T-cell (primary cell): ENCODE results near the gene HJV. TPM values are rescaled to one million over a fixed set of nuclear protein-coding genes. Genes with fewer than 3 reads are reported as not detected.
A peak's percentile ranks its signal among the peaks of the same experiment; 100 is the strongest.

ENCODE experiments used
- ATAC-seq, 4 experiments: fragments of 200-7000 bp in 3 of 4; fragments of 150-1000 bp in 1 of 4; cut with Tn5 transposase; replicated peaks in 1 of 4; 1 replicate in 3 of 4; 2 replicates in 1 of 4; pipeline ENCODE4 v1.10.0; 2021; ENCODE audit warnings: moderate library complexity in 3 of 4, mild to moderate bottlenecking in 2 of 4, moderate number of reproducible peaks in 1 of 4
- CTCF ChIA-PET, 2 donors: fragments of 300-600 bp; sonication (Branson Sonifier 250); formaldehyde crosslinking; loops; one replicate each; lab custom pipeline; 2022; ENCODE audit warnings: antibody characterized with exemption in 2 of 2; lab: Charles Lee
- POLR2A ChIA-PET, 2 donors: fragments of 300-600 bp; sonication (Branson Sonifier 250); formaldehyde crosslinking; loops; one replicate each; lab custom pipeline; 2022; ENCODE audit warnings: antibody characterized with exemption in 2 of 2; lab: Charles Lee
- DNase-seq, 35 experiments: peaks; one replicate each; pipeline versions ENCODE4 v3.0.0 to v3.0.0-alpha.2; 2013 to 2023
- H3K27ac ChIP-seq: one replicate; pipeline ENCODE4 v1.5.1; 2013; ENCODE audit warnings: low read length
- H3K27me3 ChIP-seq, 2 experiments: replicated peaks in 1 of 2; 1 replicate in 1 of 2; 2 replicates in 1 of 2; pipeline versions ENCODE4 v1.6.1 to v1.7.0; 2013; ENCODE audit warnings: low read length in 1 of 2, mixed read lengths in 1 of 2; ENCODE audit not compliant: control insufficient read depth in 2 of 2, insufficient read depth in 2 of 2; ENCODE audit errors: extremely low read depth in 1 of 2
- H3K36me3 ChIP-seq, 2 donors: 1 replicate in 1 of 2; 2 replicates in 1 of 2; pipeline versions ENCODE4 v1.6.1 to v1.7.0; 2013; ENCODE audit warnings: low read length in 1 of 2; ENCODE audit not compliant: control insufficient read depth in 2 of 2, insufficient read depth in 1 of 2; ENCODE audit errors: extremely low read depth in 1 of 2
- H3K4me1 ChIP-seq, 2 experiments: 1 replicate in 1 of 2; 2 replicates in 1 of 2; pipeline versions ENCODE4 v1.6.1 to v1.7.0; 2013; ENCODE audit warnings: low read length in 2 of 2, mixed read lengths in 1 of 2; ENCODE audit not compliant: insufficient read depth in 2 of 2, control insufficient read depth in 1 of 2; ENCODE audit errors: extremely low read depth in 1 of 2
- H3K4me3 ChIP-seq, 2 donors: 1 replicate in 1 of 2; 2 replicates in 1 of 2; pipeline versions ENCODE4 v1.5.1 to v1.7.0; 2013; ENCODE audit warnings: mild to moderate bottlenecking in 2 of 2, low read length in 1 of 2, moderate library complexity in 1 of 2; ENCODE audit not compliant: control insufficient read depth in 1 of 2; ENCODE audit errors: extremely low read depth in 1 of 2
- H3K9me3 ChIP-seq: 2 replicates; pipeline ENCODE4 v1.7.0; 2013
- H3K27ac Mint-ChIP-seq, 2 donors: one replicate each; pipeline ENCODE4 v1.8.0; 2020 to 2021; ENCODE audit warnings: mild to moderate bottlenecking in 2 of 2, mixed read lengths in 2 of 2
- H3K27me3 Mint-ChIP-seq, 2 donors: one replicate each; pipeline ENCODE4 v1.8.0; 2021 to 2022; ENCODE audit warnings: mixed read lengths in 2 of 2
- H3K36me3 Mint-ChIP-seq: one replicate; pipeline ENCODE4 v1.8.0; 2021; ENCODE audit warnings: mixed read lengths
- H3K4me1 Mint-ChIP-seq, 3 donors: one replicate each; pipeline ENCODE4 v1.8.0; 2020 to 2022; ENCODE audit warnings: mixed read lengths in 3 of 3, mild to moderate bottlenecking in 1 of 3
- H3K4me3 Mint-ChIP-seq, 3 donors: one replicate each; pipeline ENCODE4 v1.8.0; 2020 to 2022; ENCODE audit warnings: mild to moderate bottlenecking in 3 of 3, mixed read lengths in 3 of 3, moderate library complexity in 3 of 3
- H3K9me3 Mint-ChIP-seq, 3 donors: one replicate each; pipeline ENCODE4 v1.8.0; 2020 to 2022; ENCODE audit warnings: mixed read lengths in 3 of 3
- WGBS: methylation state at CpG from one replicate; pipeline ENCODE4 v1.1.5; 2013; ENCODE audit warnings: missing lambda C conversion rate; ENCODE audit not compliant: insufficient coverage; 5-methylcytosine and 5-hydroxymethylcytosine counted together
- total RNA-seq, 35 experiments: library from RNA in 6 of 35; stranded (reverse) in 6 of 35; fragments of 120-200 nt in 1 of 35; gene quantifications; one replicate each; pipeline versions ENCODE4 v1.2.1 to v1.2.4 and lab custom pipeline; 2013 to 2026

Gene HJV
- total RNA-seq, 5 donors from 2014 or later (not counting 1 experiment from before 2014, with no cell fraction given), result not detected

DNA sequence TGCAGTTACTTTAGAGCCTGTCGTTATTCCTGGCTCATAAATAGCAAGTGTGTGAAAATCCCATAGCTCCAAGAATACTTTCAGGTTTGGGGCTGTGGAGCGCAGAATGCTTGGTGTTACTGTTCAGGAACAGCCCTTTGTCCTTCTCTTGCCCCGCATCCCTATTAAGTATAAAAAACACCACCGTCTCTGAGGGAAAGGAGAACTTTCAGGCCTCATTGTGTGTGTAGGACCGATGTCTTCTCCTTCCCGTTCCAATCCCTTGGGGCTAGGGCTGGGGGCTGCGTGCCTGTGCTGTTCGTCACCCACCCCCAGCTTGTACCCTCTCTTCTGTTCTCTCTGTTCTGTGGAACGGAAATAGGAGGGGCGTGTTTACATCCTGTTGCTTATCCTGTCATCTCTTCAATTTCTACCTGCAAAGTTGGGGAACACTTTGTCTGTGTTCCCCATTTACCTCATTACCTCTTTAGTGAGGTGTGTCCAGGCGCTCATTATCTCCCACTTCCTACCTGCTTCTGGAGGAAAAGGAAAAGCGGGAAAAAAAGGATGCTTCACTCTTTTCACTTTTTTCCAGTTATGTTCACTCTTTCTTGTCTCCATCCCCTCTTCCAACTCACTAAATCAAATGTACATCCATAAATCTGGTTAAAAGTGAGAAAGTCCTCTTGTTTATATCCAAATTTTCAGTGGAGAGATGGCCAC lies 24.4 kb downstream of the HJV start:
- Histone ChIP-seq H3K4me1 (peaks cover 48 to 52% of the 10 kb centered on the region in 2 experiments), H3K36me3 (peaks cover 8 to 33% of the 10 kb centered on the region in 2 donors), H3K9me3 (no peaks in the 10 kb centered on the region), H3K27ac (peak overlapping the region; percentile 82), H3K27me3 (no peaks in the 10 kb centered on the region), H3K4me3 (peak overlapping the region; percentile 83 to 100)
- Mint-ChIP-seq H3K27ac (peak overlapping the region; percentile 98 to 99), H3K4me3 (peak overlapping the region; percentile 96 to 98 (median 98)), H3K36me3 (peaks cover 42% of the 10 kb centered on the region), H3K9me3 (no peaks in the 10 kb centered on the region), H3K27me3 (no peaks in the 10 kb centered on the region), H3K4me1 (peaks cover 65 to 71% (median 69%) of the 10 kb centered on the region in 3 donors)
- ATAC-seq (peak; percentile 70 to 75 (median 72)), DNase-seq (peak in 34 of 35 experiments; percentile 39 to 88 (median 65))
- no CpG with 5 or more reads among the region's 12 CpGs for WGBS
- ChIA-PET POLR2A (interaction anchor here (0.5 to 2.5 kb wide), 7 partner anchors 8 to 138 kb away, joined by 3 to 15 read pairs (median 7); partner anchors contain the start of gene PIAS3 (in 1 of the 2)), CTCF (interaction anchor here in 1 of 2 donors (1.0 to 9.6 kb wide), 5 partner anchors 10 to 152 kb away, joined by 3 to 93 read pairs (median 5); partner anchors contain the start of gene NUDT17)

DNA sequence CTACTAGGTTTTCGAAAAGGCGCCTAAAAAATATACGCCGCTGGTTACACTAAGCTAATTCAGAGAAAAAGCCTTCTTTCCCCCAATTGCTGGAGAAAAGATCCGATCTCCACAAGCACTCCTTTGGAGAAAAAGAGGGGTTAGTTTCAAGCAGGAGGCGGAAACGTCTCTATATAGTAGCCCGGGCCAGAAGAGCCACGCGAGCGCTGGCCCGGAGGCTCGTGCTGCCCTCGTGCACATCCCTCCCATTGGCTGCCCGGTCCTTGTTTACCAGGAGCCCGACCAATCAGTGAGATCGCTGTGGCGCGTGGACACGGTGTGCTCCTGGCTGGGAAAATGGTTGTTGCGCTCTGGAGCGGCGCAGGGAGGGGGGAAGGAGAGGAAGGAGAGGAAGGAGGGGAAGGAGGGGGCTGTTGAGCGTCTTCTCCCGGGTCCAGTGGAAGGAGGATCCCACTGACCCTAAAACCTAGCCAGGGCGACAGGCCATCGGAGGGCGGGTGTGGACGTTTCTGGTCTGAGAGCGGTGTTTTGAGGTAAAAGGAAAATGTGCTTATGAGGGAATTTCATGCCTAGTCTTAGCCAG lies 25.0 kb downstream of the HJV start, which contains the start of gene TXNIP:
TXNIP (minus strand) TSS at position 147 of the 583 bp plus-strand sequence. CDS start 313 bp downstream, outside the sequence.
- ChIA-PET POLR2A (interaction anchor here (0.5 to 2.5 kb wide), 15 partner anchors 9 to 715 kb away, joined by 3 to 15 read pairs (median 4); partner anchors contain the start of genes ANKRD34A (in 2 of the 2), POLR3GL (in 2 of the 2), LIX1L (in 1 of the 2) and RNF115 (in 1 of the 2)), CTCF (interaction anchor here in 1 of 2 donors (1.0 to 9.6 kb wide), 6 partner anchors 10 to 151 kb away, joined by 3 to 93 read pairs (median 4); partner anchors contain the start of gene NUDT17)
- Histone ChIP-seq H3K36me3 (peaks cover 8 to 36% of the 10 kb centered on the region in 2 donors), H3K27me3 (no peaks in the 10 kb centered on the region), H3K4me1 (peaks cover 47 to 50% of the 10 kb centered on the region in 2 experiments), H3K9me3 (no peaks in the 10 kb centered on the region), H3K27ac (peak within 1 kb of the TSS; percentile 82), H3K4me3 (peak within 1 kb of the TSS; percentile 83 to 100)
- Mint-ChIP-seq H3K36me3 (peaks cover 47% of the 10 kb centered on the region), H3K27me3 (no peaks in the 10 kb centered on the region), H3K27ac (peak within 1 kb of the TSS; percentile 98 to 99), H3K9me3 (no peaks in the 10 kb centered on the region), H3K4me1 (peaks cover 65 to 71% (median 69%) of the 10 kb centered on the region in 3 donors), H3K4me3 (peak within 1 kb of the TSS; percentile 96 to 98 (median 98))
- ATAC-seq (peak; percentile 82 to 86 (median 82)), DNase-seq (peak; percentile 77 to 99 (median 94))
- WGBS, result 0% methylated on average over 18 of the region's 30 CpGs

DNA sequence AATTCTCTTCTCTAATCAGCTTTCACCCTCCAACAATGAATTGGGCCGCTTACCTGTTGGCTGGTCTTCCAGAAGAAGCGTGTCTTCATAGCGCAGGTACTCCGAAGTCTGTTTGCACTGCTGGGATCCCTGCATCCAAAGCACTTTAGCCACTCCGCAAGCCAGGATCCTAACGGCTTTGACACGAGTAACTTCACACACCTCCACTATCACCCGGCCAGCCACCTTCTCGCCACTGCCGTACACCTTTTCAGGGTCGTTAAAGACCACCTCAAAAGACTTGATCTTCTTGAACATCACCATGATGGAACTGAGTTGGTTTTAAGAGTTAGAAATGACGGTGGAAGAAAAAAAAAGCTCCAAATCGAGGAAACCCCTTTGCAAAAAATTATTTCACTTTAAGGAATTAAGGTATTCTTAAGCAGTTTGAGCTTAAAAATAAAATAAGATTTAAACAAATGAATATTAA lies 25.5 kb downstream of the HJV start:
- Histone ChIP-seq H3K4me3 (peak overlapping the region; percentile 83 to 100), H3K27ac (peak overlapping the region; percentile 82), H3K27me3 (no peaks in the 10 kb centered on the region), H3K36me3 (peaks cover 8 to 36% of the 10 kb centered on the region in 2 donors), H3K4me1 (peaks cover 44 to 46% of the 10 kb centered on the region in 2 experiments), H3K9me3 (no peaks in the 10 kb centered on the region)
- no peak for DNase-seq
- ChIA-PET POLR2A (interaction anchor here (0.5 to 2.5 kb wide), 14 partner anchors 9 to 715 kb away, joined by 3 to 15 read pairs (median 4); partner anchors contain the start of genes ANKRD34A (in 2 of the 2), POLR3GL (in 2 of the 2), LIX1L (in 1 of the 2) and RNF115 (in 1 of the 2)), CTCF (interaction anchor here in 1 of 2 donors (1.0 to 9.6 kb wide), 5 partner anchors 10 to 151 kb away, joined by 3 to 93 read pairs (median 4); partner anchors contain the start of gene NUDT17)
- WGBS, result 0% methylated on average over 1 of the region's 13 CpGs
- H3K4me1 Mint-ChIP-seq, result peaks cover 65 to 71% (median 70%) of the 10 kb centered on the region in 3 donors
- H3K4me3 Mint-ChIP-seq, result peak overlapping the region; percentile 96 to 98 (median 98)
- H3K27me3 Mint-ChIP-seq, result no peaks in the 10 kb centered on the region
- no peak for ATAC-seq
- peaks cover 48% of the 10 kb centered on the region for H3K36me3 Mint-ChIP-seq
- H3K27ac Mint-ChIP-seq, result peak overlapping the region; percentile 98 to 99
- no peaks in the 10 kb centered on the region for H3K9me3 Mint-ChIP-seq

DNA sequence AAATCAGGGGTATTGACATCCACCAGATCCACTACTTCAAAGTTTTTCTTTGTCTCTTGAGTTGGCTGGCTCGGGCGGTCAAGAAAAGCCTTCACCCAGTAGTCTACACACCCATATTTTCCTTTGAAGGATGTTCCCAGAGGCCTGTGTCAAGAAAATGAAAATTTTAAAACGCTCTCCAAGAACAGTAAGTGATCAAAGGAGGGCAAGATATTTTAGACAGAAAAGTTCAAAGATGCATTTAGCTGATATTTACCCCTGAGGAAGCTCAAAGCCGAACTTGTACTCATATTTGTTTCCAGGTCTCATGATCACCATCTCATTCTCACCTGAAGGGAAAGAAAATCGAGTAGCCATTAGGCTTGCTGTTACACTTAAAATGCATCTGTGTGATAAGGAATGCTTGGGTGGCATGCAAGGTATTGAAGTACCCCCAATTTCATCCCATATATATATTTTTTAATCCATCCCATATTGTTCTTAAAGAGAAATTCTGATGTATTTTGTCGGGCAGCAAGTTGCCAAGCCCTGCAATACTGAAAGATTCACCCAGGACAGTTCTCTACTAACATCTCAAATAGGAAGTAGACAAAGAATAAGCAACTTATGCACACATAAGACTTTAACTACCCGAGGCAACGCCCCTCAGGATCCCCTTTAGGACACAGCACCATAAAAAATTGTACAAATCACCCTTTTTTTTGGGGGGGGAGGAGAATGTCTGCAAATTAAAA lies 26.2 kb downstream of the HJV start:
- no CpG with 5 or more reads among the region's 8 CpGs for WGBS
- no peaks in the 10 kb centered on the region for H3K9me3 Mint-ChIP-seq

DNA sequence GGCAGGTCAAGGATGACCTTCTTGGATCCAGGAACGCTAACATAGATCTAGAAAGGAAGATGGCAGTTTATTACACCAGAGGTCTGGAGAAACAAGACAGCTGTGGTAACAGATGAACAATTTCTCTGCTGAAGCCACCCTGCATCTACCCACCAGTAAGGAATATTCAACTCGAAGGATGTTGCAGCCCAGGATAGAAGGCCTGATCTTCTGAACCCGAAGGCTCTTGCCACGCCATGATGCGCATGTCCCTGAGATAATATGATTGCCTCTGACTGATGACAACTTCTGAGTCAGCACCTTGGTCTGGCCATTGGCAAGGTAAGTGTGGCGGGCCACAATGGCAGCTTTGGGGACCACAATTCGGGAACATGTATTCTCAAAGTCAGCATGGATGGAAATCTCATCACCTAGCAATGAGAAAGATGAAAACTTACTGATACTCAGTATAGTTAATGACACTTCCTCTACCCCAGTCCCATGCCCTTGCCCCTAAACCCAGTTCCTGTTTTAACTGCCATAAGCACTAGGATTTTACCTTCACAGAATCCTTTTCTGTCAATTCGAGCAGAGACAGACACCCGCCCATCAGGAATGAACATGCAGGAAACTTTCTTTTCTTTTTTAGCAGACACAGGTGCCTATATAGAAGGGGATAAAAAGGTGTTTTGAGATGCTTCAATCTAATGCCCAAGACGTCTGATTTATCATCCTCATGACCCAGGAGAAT lies 27.0 kb downstream of the HJV start:
- Histone ChIP-seq H3K9me3 (no peaks in the 10 kb centered on the region), H3K4me3 (peak overlapping the region; percentile 83 to 100), H3K27me3 (no peaks in the 10 kb centered on the region), H3K4me1 (peaks cover 35 to 37% of the 10 kb centered on the region in 2 experiments), H3K36me3 (peaks cover 8 to 36% of the 10 kb centered on the region in 2 donors), H3K27ac (peak overlapping the region; percentile 82)
- WGBS, result 17% methylated on average over 7 of the region's 10 CpGs
- POLR2A ChIA-PET, result interaction anchor here (0.5 to 2.5 kb wide), 5 partner anchors 12 to 36 kb away, joined by 3 to 15 read pairs (median 10); no protein-coding TSS in a partner anchor
- DNase-seq (peak in 1 of 35 experiments; percentile 42), ATAC-seq (no peak)
- H3K36me3 Mint-ChIP-seq, result peaks cover 48% of the 10 kb centered on the region
- CTCF ChIA-PET, result interaction anchor here in 1 of 2 donors (0.6 to 9.6 kb wide), 4 partner anchors 12 to 205 kb away, joined by 3 to 93 read pairs (median 4); no protein-coding TSS in a partner anchor
- H3K4me1 Mint-ChIP-seq, result peaks cover 63 to 74% (median 70%) of the 10 kb centered on the region in 3 donors
- H3K9me3 Mint-ChIP-seq, result no peaks in the 10 kb centered on the region
- H3K27me3 Mint-ChIP-seq, result no peaks in the 10 kb centered on the region
- H3K27ac Mint-ChIP-seq, result peak overlapping the region; percentile 98 to 99
- H3K4me3 Mint-ChIP-seq, result peak overlapping the region; percentile 96 to 98 (median 98)

More for the DNA sequence above, 26.2 kb downstream of the HJV start:
- Histone ChIP-seq H3K27ac (peak overlapping the region; percentile 82), H3K36me3 (peaks cover 8 to 36% of the 10 kb centered on the region in 2 donors), H3K9me3 (no peaks in the 10 kb centered on the region), H3K27me3 (no peaks in the 10 kb centered on the region), H3K4me1 (peaks cover 41 to 43% of the 10 kb centered on the region in 2 experiments), H3K4me3 (peak overlapping the region; percentile 83 to 100)
- DNase-seq (no peak), ATAC-seq (no peak)
- peaks cover 48% of the 10 kb centered on the region for H3K36me3 Mint-ChIP-seq
- ChIA-PET CTCF (interaction anchor here in 1 of 2 donors (1.7 to 9.6 kb wide), 3 partner anchors 12 to 17 kb away, joined by 6 to 93 read pairs (median 13); no protein-coding TSS in a partner anchor), POLR2A (interaction anchor here in 1 of 2 donors (0.5 to 2.5 kb wide), 4 partner anchors 12 to 33 kb away, joined by 3 to 15 read pairs (median 10); no protein-coding TSS in a partner anchor)
- peaks cover 68 to 78% (median 73%) of the 10 kb centered on the region in 3 donors for H3K4me1 Mint-ChIP-seq
- no peaks in the 10 kb centered on the region for H3K27me3 Mint-ChIP-seq
- H3K27ac Mint-ChIP-seq, result peak overlapping the region; percentile 98 to 99
- H3K4me3 Mint-ChIP-seq, result peak overlapping the region; percentile 96 to 98 (median 98)
